Mammary epithelial cell (primary cell): Measurements from ENCODE around the gene ST6GALNAC2.

ENCODE experiments used
- CTCF ChIP-seq, 2 donors: IDR thresholded peaks in 1 of 2; conservative IDR thresholded peaks in 1 of 2; 2 replicates each; pipeline ENCODE4 v1.5.1; 2011 to 2012; ENCODE audit warnings: inconsistent platforms in 2 of 2, low read length in 2 of 2, mild to moderate bottlenecking in 2 of 2, control low read depth in 1 of 2, low read depth in 1 of 2; ENCODE audit not compliant: insufficient read depth in 1 of 2; ENCODE audit errors: extremely low read depth in 1 of 2
- EZH2 ChIP-seq: IDR thresholded peaks from 2 replicates; pipeline ENCODE4 v1.6.1; 2012; ENCODE audit warnings: low read length, inconsistent platforms, borderline replicate concordance

- no peak for TF ChIP-seq EZH2
- no peak for TF ChIP-seq CTCF (conservative IDR thresholded peaks at IDR 0.05 in 1 of 2, IDR thresholded peaks at IDR 0.05 in 1 of 2; ENCODE audit: extremely low read depth in 1 of 2, insufficient read depth in 1 of 2, low read depth in 1 of 2, low read length in 2 of 2)
Observed at GRCh38 chr17:76579281-76579680, 6.4 kb downstream of the ST6GALNAC2 start.
